Transverse colon (tissue), 4 donors: Measurements from ENCODE around the gene ELOVL3. TPM values are rescaled to one million over a fixed set of nuclear protein-coding genes. Genes with fewer than 3 reads are reported as not detected.

Source experiments
- DNase-seq: peaks from one replicate; pipeline ENCODE4 v3.0.0-alpha.2; 2019
- H3K27ac ChIP-seq, 4 donors: fragments of 200-600 bp; sonication (generic); 2 replicates each; pipeline ENCODE4 v1.5.1; 2016 to 2018; ENCODE audit warnings: inconsistent platforms in 4 of 4
- H3K27me3 ChIP-seq: fragments of 200-600 bp; sonication (generic); 2 replicates; pipeline ENCODE4 v1.5.1; 2017; ENCODE audit warnings: inconsistent platforms
- H3K36me3 ChIP-seq, 4 donors: fragments of 200-600 bp; sonication (generic); 2 replicates each; pipeline ENCODE4 v1.5.1; 2017 to 2019; ENCODE audit warnings: inconsistent platforms in 4 of 4
- H3K4me1 ChIP-seq, 4 donors: fragments of 200-600 bp; sonication (generic); 2 replicates each; pipeline ENCODE4 v1.5.1; 2017 to 2020; ENCODE audit warnings: inconsistent platforms in 4 of 4
- H3K4me3 ChIP-seq, 4 donors: fragments of 200-600 bp; sonication (generic); 1 replicate in 1 of 4; 2 replicates in 3 of 4; pipeline versions ENCODE4 v1.5.1 to v1.6.1; 2017 to 2019; ENCODE audit warnings: inconsistent platforms in 4 of 4
- H3K9me3 ChIP-seq, 2 donors: fragments of 200-600 bp; sonication (generic); 2 replicates each; pipeline ENCODE4 v1.5.1; 2017 to 2019; ENCODE audit warnings: inconsistent platforms in 2 of 2
- CTCF ChIP-seq, 5 experiments: fragments of 200-600 bp in 3 of 5; fragments of 450-650 bp in 2 of 5; sonication (generic) in 3 of 5; IDR thresholded peaks; 1 replicate in 2 of 5; 2 replicates in 3 of 5; pipeline ENCODE4 v1.5.1; 2016 to 2017; ENCODE audit warnings: antibody characterized with exemption in 5 of 5, inconsistent platforms in 3 of 5, mild to moderate bottlenecking in 2 of 5, moderate library complexity in 1 of 5
- EP300 ChIP-seq: sonication (generic); formaldehyde crosslinking; IDR thresholded peaks from one replicate; pipeline ENCODE4 v1.6.1; 2017; ENCODE audit warnings: antibody characterized with exemption, low read depth
- POLR2A ChIP-seq: fragments of 450-650 bp; IDR thresholded peaks from one replicate; pipeline ENCODE4 v1.6.1; 2016; ENCODE audit warnings: antibody characterized with exemption, mild to moderate bottlenecking, moderate library complexity
- POLR2AphosphoS5 ChIP-seq, 3 donors: sonication (generic); formaldehyde crosslinking; IDR thresholded peaks; one replicate each; pipeline ENCODE4 v1.6.1; 2016; ENCODE audit warnings: antibody characterized with exemption in 3 of 3
- WGBS, 2 donors: methylation state at CpG; one replicate each; pipeline ENCODE4 v1.1.5; 2018; ENCODE audit warnings: low coverage in 1 of 2; 5-methylcytosine and 5-hydroxymethylcytosine counted together
- in situ Hi-C, 4 donors: fragments of 200-750 bp; cut with MboI; loops; one replicate each; pipeline versions ENCODE4 v1.15.0 to v1.15.1; 2017; ENCODE audit warnings: low sequenced_read_pairs in 3 of 4, low pct_ligation_motif_present in 1 of 4, low pct_unique_long_range_greater_than_20kb in 1 of 4
- intact Hi-C: fragments of 100-400 bp; cut with DNase I; formaldehyde crosslinking; loops from one replicate; pipeline ENCODE4 v1.15.1; 2023; ENCODE audit warnings: low total_unique reads
- total RNA-seq, 4 donors: library from RNA; depleted of rRNA; stranded (reverse); fragments of >200 nt; gene quantifications; one replicate each; pipeline ENCODE4 v1.1.0, GENCODE V29; 2016

The ELOVL3 gene
- total RNA-seq, 4 donors from 2014 or later = not detected

GRCh38 chr10:102255404-102255803, 29.3 kb downstream of the ELOVL3 start:
- Histone ChIP-seq H3K27ac (no peak overlapping the region), H3K27me3 (no peaks in the 10 kb centered on the region), H3K9me3 (no peaks in the 10 kb centered on the region), H3K36me3 (peaks cover 0 to 11% (median 5%) of the 10 kb centered on the region in 4 donors), H3K4me1 (peaks cover 0 to 3% (median 1%) of the 10 kb centered on the region in 4 donors), H3K4me3 (no peak overlapping the region)
- no peak for TF ChIP-seq POLR2AphosphoS5 (IDR thresholded peaks at IDR 0.05)
- TF ChIP-seq CTCF (IDR thresholded peaks at IDR 0.05) = no peak
- no peak for TF ChIP-seq EP300
- no peak for TF ChIP-seq POLR2A
- intact Hi-C loops = no loop called here
- in situ Hi-C loops = no loop called here
- no peak for DNase-seq
- WGBS, 2 donors = 92 to 97% methylated on average over 2 of the region's 2 CpGs

- intact Hi-C loops = no loop called here
- peaks cover 0 to 24% (median 7%) of the 10 kb centered on the region in 4 donors for H3K36me3 ChIP-seq
- TF ChIP-seq CTCF (IDR thresholded peaks at IDR 0.05) = no peak
- no peak for TF ChIP-seq EP300
- TF ChIP-seq POLR2AphosphoS5 (IDR thresholded peaks at IDR 0.05) = no peak
- no peak for TF ChIP-seq POLR2A
- peaks cover 2 to 19% (median 10%) of the 10 kb centered on the region in 4 donors for H3K4me1 ChIP-seq
- no peak overlapping the region for H3K4me3 ChIP-seq
- no peaks in the 10 kb centered on the region for H3K27me3 ChIP-seq
- no peaks in the 10 kb centered on the region for H3K9me3 ChIP-seq
- in situ Hi-C loops = no loop called here
- no peak overlapping the region for H3K27ac ChIP-seq
- no peak for DNase-seq
Measured at GRCh38 chr10:102261196-102261595, 35.1 kb downstream of the ELOVL3 start.

GRCh38 chr10:102261842-102262241, 35.7 kb downstream of the ELOVL3 start:
- no peak overlapping the region for H3K27ac ChIP-seq

GRCh38 chr10:102262744-102263370, 36.8 kb downstream of the ELOVL3 start:
- intact Hi-C loops (no loop called here), in situ Hi-C loops (no loop called here)
- TF ChIP-seq POLR2AphosphoS5 (IDR thresholded peaks at IDR 0.05) (no peak), POLR2A (no peak), EP300 (no peak), CTCF (IDR thresholded peaks at IDR 0.05) (no peak)
- Histone ChIP-seq H3K27ac (no peak overlapping the region), H3K4me3 (no peak overlapping the region), H3K36me3 (peaks cover 0 to 24% (median 7%) of the 10 kb centered on the region in 4 donors), H3K4me1 (peaks cover 2 to 21% (median 12%) of the 10 kb centered on the region in 4 donors), H3K9me3 (no peaks in the 10 kb centered on the region), H3K27me3 (no peaks in the 10 kb centered on the region)
- no peak for DNase-seq
- WGBS, 2 donors = 90 to 92% methylated on average over 4 of the region's 4 CpGs

More at GRCh38 chr10:102261842-102262241, 35.7 kb downstream of the ELOVL3 start:
- H3K27me3 ChIP-seq = no peaks in the 10 kb centered on the region
- peaks cover 0 to 24% (median 7%) of the 10 kb centered on the region in 4 donors for H3K36me3 ChIP-seq
- TF ChIP-seq POLR2AphosphoS5 (IDR thresholded peaks at IDR 0.05) (no peak), POLR2A (no peak), CTCF (IDR thresholded peaks at IDR 0.05) (no peak), EP300 (no peak)
- DNase-seq = no peak
- no peak overlapping the region for H3K4me3 ChIP-seq
- WGBS, 2 donors = 74 to 80% methylated on average over 3 to 6 of the region's 6 CpGs
- H3K9me3 ChIP-seq = no peaks in the 10 kb centered on the region
- in situ Hi-C loops = no loop called here
- peaks cover 2 to 19% (median 10%) of the 10 kb centered on the region in 4 donors for H3K4me1 ChIP-seq
- intact Hi-C loops = no loop called here
